DOHH2 (cell line): ENCODE measurements around the gene ATR.

Experiments
- EZH2phosphoT487 ChIP-seq: fragments of 200-600 bp; sonication (generic); IDR thresholded peaks from 2 replicates; pipeline ENCODE4 v1.6.1; 2017; ENCODE audit warnings: borderline replicate concordance, mild to moderate bottlenecking, antibody characterized with exemption, low read length, moderate library complexity, mixed read lengths
- TF ChIP-seq, protein P1 (sequence below): fragments of 200-600 bp; sonication (generic); IDR thresholded peaks from one replicate; pipeline ENCODE4 v1.5.1; 2014; ENCODE audit warnings: antibody characterized with exemption, mild to moderate bottlenecking, low read depth, low read length; ENCODE audit not compliant: poor library complexity, severe bottlenecking

DNA sequence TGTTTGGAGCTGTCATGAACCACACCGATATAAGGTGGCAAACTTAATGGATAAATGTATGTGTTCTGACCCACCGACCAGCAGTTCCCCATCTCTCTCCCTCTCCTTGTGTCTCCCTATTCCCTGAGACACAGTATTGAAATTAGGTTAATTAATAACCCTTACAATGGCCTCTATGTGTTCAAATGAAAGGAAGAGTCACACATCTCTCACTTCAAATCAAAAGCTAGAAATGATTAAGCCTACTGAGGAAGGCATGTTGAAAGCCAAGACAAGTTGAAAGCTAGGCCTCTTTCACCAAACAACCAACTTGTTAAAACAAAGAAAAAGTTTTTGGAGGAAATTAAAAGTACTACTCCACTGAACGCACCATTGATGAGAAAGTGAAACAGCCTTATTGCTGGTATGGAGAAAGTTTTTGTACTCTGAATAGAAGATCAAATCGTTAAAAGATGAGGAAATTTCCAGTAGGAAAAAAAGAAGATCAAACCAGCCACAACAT, 15.0 kb downstream of the ATR start:
- TF ChIP-seq, protein P1, sequence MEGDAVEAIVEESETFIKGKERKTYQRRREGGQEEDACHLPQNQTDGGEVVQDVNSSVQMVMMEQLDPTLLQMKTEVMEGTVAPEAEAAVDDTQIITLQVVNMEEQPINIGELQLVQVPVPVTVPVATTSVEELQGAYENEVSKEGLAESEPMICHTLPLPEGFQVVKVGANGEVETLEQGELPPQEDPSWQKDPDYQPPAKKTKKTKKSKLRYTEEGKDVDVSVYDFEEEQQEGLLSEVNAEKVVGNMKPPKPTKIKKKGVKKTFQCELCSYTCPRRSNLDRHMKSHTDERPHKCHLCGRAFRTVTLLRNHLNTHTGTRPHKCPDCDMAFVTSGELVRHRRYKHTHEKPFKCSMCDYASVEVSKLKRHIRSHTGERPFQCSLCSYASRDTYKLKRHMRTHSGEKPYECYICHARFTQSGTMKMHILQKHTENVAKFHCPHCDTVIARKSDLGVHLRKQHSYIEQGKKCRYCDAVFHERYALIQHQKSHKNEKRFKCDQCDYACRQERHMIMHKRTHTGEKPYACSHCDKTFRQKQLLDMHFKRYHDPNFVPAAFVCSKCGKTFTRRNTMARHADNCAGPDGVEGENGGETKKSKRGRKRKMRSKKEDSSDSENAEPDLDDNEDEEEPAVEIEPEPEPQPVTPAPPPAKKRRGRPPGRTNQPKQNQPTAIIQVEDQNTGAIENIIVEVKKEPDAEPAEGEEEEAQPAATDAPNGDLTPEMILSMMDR: no peak
- TF ChIP-seq EZH2phosphoT487: no peak
